Activated CD4-positive, alpha-beta memory T cell treated with anti-CD3 and anti-CD28 coated beads for 36 hours (primary cell): ENCODE results near the gene ME1. TPM values are rescaled to one million over a fixed set of nuclear protein-coding genes. Genes with fewer than 3 reads are reported as not detected.
"Not testable (repeated sequence)": the region's sequence is repeated elsewhere in the genome, so short reads cannot be mapped to it uniquely, and the experiment has no call there.

Experiments used
- CTCF ChIA-PET: fragments of 350-600 bp; sonication (Branson Sonifier 250); formaldehyde crosslinking; loops from one replicate; lab custom pipeline; 2021; ENCODE audit warnings: antibody characterized with exemption, inconsistent platforms; lab: Charles Lee
- POLR2A ChIA-PET: fragments of 350-600 bp; sonication (Branson Sonifier 250); formaldehyde crosslinking; loops from one replicate; lab custom pipeline; 2021; ENCODE audit warnings: antibody characterized with exemption; lab: Charles Lee
- DNase-seq: peaks from one replicate; pipeline ENCODE4 v3.0.0-alpha.2; 2020
- H3K27ac Mint-ChIP-seq: one replicate; pipeline ENCODE4 v1.8.0; 2021; ENCODE audit warnings: mixed read lengths
- H3K27me3 Mint-ChIP-seq: one replicate; pipeline ENCODE4 v1.8.0; 2021; ENCODE audit warnings: mixed read lengths
- H3K36me3 Mint-ChIP-seq: one replicate; pipeline ENCODE4 v1.8.0; 2021; ENCODE audit warnings: mixed read lengths
- H3K4me1 Mint-ChIP-seq: one replicate; pipeline ENCODE4 v1.8.0; 2021; ENCODE audit warnings: low read depth, mixed read lengths
- H3K4me3 Mint-ChIP-seq: one replicate; pipeline ENCODE4 v1.8.0; 2021; ENCODE audit warnings: mild to moderate bottlenecking, mixed read lengths
- H3K9me3 Mint-ChIP-seq: one replicate; pipeline ENCODE4 v1.8.0; 2021; ENCODE audit warnings: mixed read lengths
- intact Hi-C: fragments of 100-400 bp; cut with micrococcal nuclease; formaldehyde crosslinking; loops from one replicate; pipeline ENCODE4 v1.15.1; 2023
- total RNA-seq, 2 experiments: library from RNA; stranded (reverse); gene quantifications; one replicate each; pipeline ENCODE4 v1.2.3, GENCODE V29; 2021

Gene ME1
- total RNA-seq, 2 experiments from 2014 or later, result 0.24 to 0.36 TPM

DNA sequence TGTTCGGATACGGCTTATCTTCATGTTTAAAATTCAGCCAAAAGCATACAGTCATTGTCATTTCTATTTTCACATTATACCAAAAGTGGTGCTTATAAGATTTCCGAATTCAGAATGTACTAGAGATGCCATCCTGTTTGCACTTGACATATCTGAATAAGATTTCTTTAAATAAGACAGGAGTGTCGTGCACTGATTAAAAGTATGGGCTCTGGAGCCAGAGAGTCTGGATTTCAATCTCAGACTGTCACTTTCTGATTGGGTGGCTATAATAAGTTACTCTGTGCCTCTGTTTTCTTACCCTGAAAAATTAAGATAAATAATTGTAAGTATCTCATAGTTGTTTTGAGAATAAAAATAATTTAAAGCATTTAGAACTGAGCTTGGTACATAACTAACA, 144.9 kb downstream of the ME1 start:
- peaks cover 21% of the 10 kb centered on the region for H3K9me3 Mint-ChIP-seq
- H3K4me1 Mint-ChIP-seq, result no peaks in the 10 kb centered on the region
- ChIA-PET CTCF (no interaction called here), POLR2A (no interaction called here)
- H3K4me3 Mint-ChIP-seq, result no peak overlapping the region
- DNase-seq, result no peak
- intact Hi-C loops, result no loop called here
- peaks cover 2% of the 10 kb centered on the region for H3K36me3 Mint-ChIP-seq
- peaks cover 14% of the 10 kb centered on the region for H3K27me3 Mint-ChIP-seq
- H3K27ac Mint-ChIP-seq, result no peak overlapping the region

DNA sequence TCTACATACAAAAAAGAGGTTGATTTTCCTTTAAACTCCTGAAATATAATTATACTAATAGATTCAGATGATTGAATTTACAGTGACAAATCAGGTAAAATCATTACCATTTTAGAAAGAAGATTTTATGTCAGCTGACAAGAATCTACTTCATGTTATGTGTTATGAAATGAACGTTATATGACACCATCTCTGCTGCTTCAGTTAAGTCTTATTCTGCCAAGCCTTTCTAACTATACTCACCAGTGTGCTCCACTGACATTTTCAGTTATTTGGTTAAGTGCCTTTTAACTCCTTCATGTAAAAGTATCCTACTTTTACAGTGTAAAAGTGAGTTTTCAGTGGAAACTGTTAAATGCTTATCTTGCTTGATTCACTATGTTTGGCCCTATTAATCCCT, 157.3 kb downstream of the ME1 start:
- ChIA-PET CTCF (no interaction called here), POLR2A (no interaction called here)
- no peaks in the 10 kb centered on the region for H3K9me3 Mint-ChIP-seq

DNA sequence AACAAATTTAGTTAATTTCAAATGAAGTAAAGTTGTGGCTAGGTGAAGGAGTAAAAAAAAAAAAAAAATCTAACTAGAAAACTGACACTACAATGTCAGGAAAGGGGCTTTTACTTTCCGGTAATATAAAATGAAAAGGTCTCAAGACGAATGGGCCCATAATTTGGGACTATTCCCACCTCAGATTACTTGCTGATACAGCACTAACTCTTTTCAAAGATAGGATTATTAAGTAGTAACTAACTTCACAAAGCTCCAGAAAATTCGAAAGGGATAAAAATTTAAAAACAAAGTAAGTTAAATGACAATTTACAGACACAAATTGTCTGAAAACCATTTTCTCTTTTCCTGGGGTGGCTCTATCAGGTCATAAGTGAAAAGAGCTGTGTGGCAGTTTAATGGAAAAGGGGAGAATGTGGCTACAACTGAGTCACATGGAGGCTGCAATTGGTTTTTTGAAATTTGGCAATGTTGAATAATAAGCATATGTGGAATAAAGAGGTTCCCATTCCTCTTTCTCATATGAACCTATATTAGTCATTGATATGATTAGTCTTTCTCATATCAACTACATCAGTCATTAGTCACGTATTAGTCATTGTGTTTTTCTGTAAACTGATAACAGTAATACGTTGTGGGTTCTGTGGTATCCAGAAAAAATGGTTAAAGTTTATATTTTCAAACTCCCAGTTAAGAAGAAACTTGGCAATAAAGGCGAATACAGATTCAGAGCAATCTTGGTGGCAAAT, 159.7 kb downstream of the ME1 start:
- H3K9me3 Mint-ChIP-seq, result no peaks in the 10 kb centered on the region
- CTCF ChIA-PET, result no interaction called here
- peaks cover 4% of the 10 kb centered on the region for H3K27me3 Mint-ChIP-seq
- H3K4me1 Mint-ChIP-seq, result peaks cover 4% of the 10 kb centered on the region
- POLR2A ChIA-PET, result interaction anchor here (1.1 kb wide), 1 partner anchor 22 kb away, joined by 3 read pairs; no protein-coding TSS in a partner anchor
- H3K27ac Mint-ChIP-seq, result no peak overlapping the region
- intact Hi-C loops, result loop anchor here (1.0 kb wide), 1 partner anchor 22 kb away; no protein-coding TSS in a partner anchor
- H3K4me3 Mint-ChIP-seq, result no peak overlapping the region
- no peaks in the 10 kb centered on the region for H3K36me3 Mint-ChIP-seq
- DNase-seq, result no peak

More for the DNA sequence above, 157.3 kb downstream of the ME1 start:
- no peak for DNase-seq
- H3K36me3 Mint-ChIP-seq, result no peaks in the 10 kb centered on the region
- peaks cover 11% of the 10 kb centered on the region for H3K27me3 Mint-ChIP-seq
- H3K27ac Mint-ChIP-seq, result no peak overlapping the region
- no peak overlapping the region for H3K4me3 Mint-ChIP-seq
- H3K4me1 Mint-ChIP-seq, result peaks cover 4% of the 10 kb centered on the region
- intact Hi-C loops, result no loop called here

DNA sequence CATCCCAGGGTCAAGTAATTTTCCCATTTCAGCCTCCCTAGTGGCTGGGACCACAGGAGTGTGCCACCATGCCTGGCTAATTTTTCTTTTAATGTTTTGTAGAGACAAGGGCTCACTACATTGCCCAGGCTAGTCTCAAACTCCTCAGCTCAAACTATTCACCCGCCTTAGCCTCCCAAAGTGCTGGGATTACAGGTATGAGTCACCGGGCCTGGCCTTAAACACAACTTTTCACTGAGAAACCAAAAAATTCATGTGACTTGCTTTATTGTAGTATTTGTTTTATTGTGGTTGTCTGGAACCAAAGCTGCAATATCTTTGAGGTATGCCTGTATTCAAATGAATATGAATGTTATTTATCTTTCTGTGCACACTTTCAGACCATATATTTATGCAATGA, 165.5 kb downstream of the ME1 start:
- intact Hi-C loops, result no loop called here
- Mint-ChIP-seq H3K36me3 (no peaks in the 10 kb centered on the region), H3K27me3 (peaks cover 11% of the 10 kb centered on the region), H3K27ac (no peak overlapping the region), H3K4me1 (no peaks in the 10 kb centered on the region), H3K9me3 (peaks cover 3% of the 10 kb centered on the region), H3K4me3 (no peak overlapping the region)
- ChIA-PET CTCF (no interaction called here), POLR2A (no interaction called here)
- no peak for DNase-seq

DNA sequence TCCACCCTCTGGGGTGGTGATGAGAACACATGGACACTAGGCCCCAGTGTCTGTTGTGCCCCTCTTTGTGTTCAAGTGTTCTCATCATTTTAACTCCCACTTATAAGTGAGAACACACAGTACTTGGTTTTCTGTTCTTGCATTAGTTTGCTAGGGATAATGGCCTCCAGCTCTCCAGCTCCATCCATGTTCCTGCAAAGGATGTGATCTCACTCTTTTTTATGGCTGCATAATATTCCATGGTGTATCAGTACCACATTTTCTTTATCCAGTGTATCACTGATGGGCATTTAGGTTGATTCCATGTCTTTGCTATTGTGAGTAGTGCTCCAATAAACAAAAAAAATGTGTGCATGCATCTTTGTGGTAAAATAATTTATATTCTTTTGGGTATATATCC, 170.3 kb downstream of the ME1 start:
- no peak for DNase-seq
- Mint-ChIP-seq H3K9me3 (peaks cover 3% of the 10 kb centered on the region), H3K36me3 (no peaks in the 10 kb centered on the region), H3K27ac (no peak overlapping the region), H3K27me3 (peaks cover 10% of the 10 kb centered on the region), H3K4me1 (no peaks in the 10 kb centered on the region), H3K4me3 (no peak overlapping the region)
- POLR2A ChIA-PET, result no interaction called here
- intact Hi-C loops, result no loop called here
- CTCF ChIA-PET, result no interaction called here

DNA sequence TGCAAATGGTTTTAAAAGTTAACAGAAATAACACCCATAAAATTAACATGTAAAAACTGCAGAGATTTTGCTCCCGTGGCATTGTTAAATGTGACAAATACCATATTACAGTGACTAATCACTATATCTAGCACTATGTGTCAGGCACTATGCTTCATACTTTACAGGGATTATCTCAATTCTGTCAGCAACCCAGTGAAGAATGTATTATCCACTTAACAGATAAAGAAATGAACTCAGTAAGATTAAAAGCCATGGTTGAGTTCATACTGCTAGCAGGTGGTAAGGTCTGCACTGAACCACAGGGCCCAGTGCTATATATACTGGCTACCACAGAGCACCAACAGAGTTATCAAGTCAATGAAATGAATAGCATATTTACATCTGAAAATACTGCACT, 172.3 kb downstream of the ME1 start:
- ChIA-PET POLR2A (no interaction called here), CTCF (no interaction called here)
- DNase-seq, result no peak
- Mint-ChIP-seq H3K9me3 (peaks cover 3% of the 10 kb centered on the region), H3K27ac (no peak overlapping the region), H3K4me3 (no peak overlapping the region), H3K4me1 (no peaks in the 10 kb centered on the region), H3K36me3 (no peaks in the 10 kb centered on the region), H3K27me3 (peaks cover 4% of the 10 kb centered on the region)
- intact Hi-C loops, result no loop called here

DNA sequence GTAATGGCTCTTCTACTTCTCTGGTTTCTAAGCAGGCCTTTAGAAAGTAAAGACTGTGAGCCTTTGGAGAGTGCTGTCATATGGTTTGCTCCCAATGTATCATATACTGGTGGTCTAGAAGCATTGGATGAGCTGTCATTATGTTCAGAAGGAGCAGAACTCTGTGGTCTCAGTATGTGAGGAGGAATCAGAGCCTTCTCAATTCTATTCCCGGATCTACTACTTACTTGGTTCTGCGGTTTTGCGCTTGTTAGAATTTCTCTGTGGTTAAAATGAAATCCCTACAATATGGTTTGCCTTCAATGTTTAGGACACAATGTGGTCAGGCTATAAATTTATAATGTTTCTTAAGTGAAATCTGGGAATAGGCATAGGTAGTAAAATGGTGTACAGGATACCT, 173.1 kb downstream of the ME1 start:
- ChIA-PET CTCF (no interaction called here), POLR2A (no interaction called here)
- Mint-ChIP-seq H3K9me3 (peaks cover 3% of the 10 kb centered on the region), H3K4me1 (no peaks in the 10 kb centered on the region), H3K36me3 (no peaks in the 10 kb centered on the region), H3K27ac (no peak overlapping the region), H3K4me3 (no peak overlapping the region), H3K27me3 (peaks cover 4% of the 10 kb centered on the region)
- intact Hi-C loops, result no loop called here
- no peak for DNase-seq

DNA sequence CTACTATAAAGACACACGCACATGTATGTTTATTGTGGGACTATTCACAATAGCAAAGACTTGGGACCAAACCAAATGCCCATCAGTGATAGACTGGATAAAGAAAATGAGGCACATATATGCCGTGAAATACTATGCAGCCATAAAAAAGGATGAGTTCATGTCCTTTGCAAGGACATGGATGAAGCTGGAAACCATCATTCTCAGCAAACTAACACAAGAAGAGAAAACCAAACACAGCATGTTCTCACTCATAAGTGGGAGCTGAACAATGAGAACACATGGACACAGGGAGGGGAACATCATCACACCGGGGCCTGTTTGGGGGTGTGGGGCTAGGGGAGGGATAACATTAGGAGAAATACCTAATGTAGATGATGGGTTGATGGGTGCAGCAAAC, 174.1 kb downstream of the ME1 start:
- H3K27ac Mint-ChIP-seq, H3K9me3 Mint-ChIP-seq, H3K4me1 Mint-ChIP-seq, H3K27me3 Mint-ChIP-seq, H3K36me3 Mint-ChIP-seq, CTCF ChIA-PET, POLR2A ChIA-PET, intact Hi-C loops, DNase-seq, H3K4me3 Mint-ChIP-seq: not testable (repeated sequence)

DNA sequence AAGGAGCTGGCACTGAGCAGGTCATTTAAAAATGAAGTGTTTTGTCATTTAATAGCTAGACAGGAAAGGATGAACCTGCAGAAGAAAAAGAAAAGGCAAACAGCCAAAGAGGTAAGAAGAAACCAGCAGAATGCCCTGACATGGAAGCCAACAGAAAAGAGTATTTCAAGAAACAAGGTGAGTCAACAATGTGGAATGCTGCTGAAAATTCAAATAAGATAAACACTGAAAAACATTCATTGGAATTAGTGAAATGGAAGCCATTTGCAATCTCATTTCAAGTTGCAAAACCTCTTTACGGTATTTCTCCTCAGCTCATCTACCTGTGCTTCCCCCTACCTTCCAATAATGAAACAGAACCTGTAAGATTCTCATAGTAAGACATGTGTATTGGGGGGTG, 178.1 kb downstream of the ME1 start:
- POLR2A ChIA-PET, result no interaction called here
- CTCF ChIA-PET, result interaction anchor here (1.0 kb wide), 1 partner anchor 38 kb away, joined by 3 read pairs; no protein-coding TSS in a partner anchor
- Mint-ChIP-seq H3K36me3 (no peaks in the 10 kb centered on the region), H3K4me3 (no peak overlapping the region), H3K4me1 (no peaks in the 10 kb centered on the region), H3K27ac (no peak overlapping the region), H3K9me3 (no peaks in the 10 kb centered on the region), H3K27me3 (peaks cover 5% of the 10 kb centered on the region)
- DNase-seq, result no peak
- intact Hi-C loops, result no loop called here

DNA sequence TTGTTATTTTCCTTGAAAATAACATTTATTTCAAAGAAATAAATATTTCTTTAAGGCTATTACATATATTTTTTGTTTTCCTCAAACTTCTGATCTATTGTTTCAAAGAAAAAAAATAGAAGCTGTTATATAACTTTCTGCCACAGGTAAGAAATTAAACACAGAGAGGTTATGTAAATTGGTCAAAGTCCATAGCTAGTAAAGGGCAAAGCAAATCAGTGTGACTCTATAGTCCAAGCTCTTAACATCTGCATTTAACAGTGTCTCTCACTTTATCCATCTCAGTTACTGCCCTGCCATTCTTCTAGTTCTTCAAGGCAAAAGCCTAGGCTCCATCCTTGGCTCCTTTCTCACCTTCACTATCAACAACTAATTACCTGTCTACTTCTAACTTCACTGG, 180.6 kb downstream of the ME1 start:
- Mint-ChIP-seq H3K4me3 (no peak overlapping the region), H3K9me3 (no peaks in the 10 kb centered on the region), H3K27me3 (peaks cover 5% of the 10 kb centered on the region), H3K27ac (no peak overlapping the region), H3K36me3 (no peaks in the 10 kb centered on the region), H3K4me1 (no peaks in the 10 kb centered on the region)
- intact Hi-C loops, result no loop called here
- ChIA-PET CTCF (no interaction called here), POLR2A (no interaction called here)
- DNase-seq, result no peak

DNA sequence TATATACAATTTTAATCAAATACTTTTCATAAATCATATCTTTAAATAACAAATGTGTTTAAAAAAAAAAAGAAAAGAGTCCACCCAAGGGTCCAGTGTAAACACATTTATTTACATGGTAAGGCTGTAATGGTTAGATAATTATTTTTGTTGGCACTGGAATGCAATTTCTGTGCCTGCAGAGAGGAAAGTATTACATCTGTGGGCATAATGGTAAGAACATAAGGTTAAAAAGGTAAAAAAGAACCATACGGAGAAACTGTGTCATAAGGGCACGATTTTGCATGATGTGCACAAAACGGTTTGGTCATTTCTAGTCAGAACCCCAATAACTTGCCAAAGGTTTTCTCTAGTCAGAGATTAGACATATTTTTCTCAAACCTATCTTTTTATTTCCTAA, 183.4 kb downstream of the ME1 start:
- POLR2A ChIA-PET, result no interaction called here

DNA sequence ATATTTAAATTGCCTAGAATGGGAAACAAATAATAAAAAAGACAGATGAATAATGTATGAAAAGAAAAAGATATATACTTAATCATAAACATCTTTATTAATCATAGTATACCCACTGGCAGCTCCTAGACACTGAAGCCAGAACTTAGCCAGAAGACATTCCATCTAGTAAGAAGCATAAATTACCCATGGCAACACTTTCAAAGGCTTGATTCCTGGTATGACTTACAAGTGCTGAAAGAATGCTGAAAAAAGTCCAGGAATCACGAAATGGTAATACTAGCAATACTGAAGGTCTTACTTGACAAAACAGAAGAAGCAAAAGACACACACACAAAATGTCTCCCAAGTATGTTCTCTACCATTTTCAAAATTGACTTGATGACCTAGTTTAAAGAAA, 199.7 kb downstream of the ME1 start:
- POLR2A ChIA-PET, result no interaction called here
- H3K9me3 Mint-ChIP-seq, result no peaks in the 10 kb centered on the region
- CTCF ChIA-PET, result interaction anchor here (0.7 to 3.3 kb wide), 3 partner anchors 9 to 283 kb away, joined by 4 to 11 read pairs (median 10); no protein-coding TSS in a partner anchor
- peaks cover 6% of the 10 kb centered on the region for H3K27me3 Mint-ChIP-seq
- intact Hi-C loops, result no loop called here
- no peak for DNase-seq
- no peaks in the 10 kb centered on the region for H3K4me1 Mint-ChIP-seq
- no peaks in the 10 kb centered on the region for H3K36me3 Mint-ChIP-seq
- no peak overlapping the region for H3K4me3 Mint-ChIP-seq
- no peak overlapping the region for H3K27ac Mint-ChIP-seq

More for the DNA sequence above, 183.4 kb downstream of the ME1 start:
- no peak overlapping the region for H3K27ac Mint-ChIP-seq
- H3K36me3 Mint-ChIP-seq, result no peaks in the 10 kb centered on the region
- no peak for DNase-seq
- intact Hi-C loops, result no loop called here
- no peaks in the 10 kb centered on the region for H3K9me3 Mint-ChIP-seq
- CTCF ChIA-PET, result no interaction called here
- no peak overlapping the region for H3K4me3 Mint-ChIP-seq
- no peaks in the 10 kb centered on the region for H3K4me1 Mint-ChIP-seq
- H3K27me3 Mint-ChIP-seq, result peaks cover 8% of the 10 kb centered on the region

DNA sequence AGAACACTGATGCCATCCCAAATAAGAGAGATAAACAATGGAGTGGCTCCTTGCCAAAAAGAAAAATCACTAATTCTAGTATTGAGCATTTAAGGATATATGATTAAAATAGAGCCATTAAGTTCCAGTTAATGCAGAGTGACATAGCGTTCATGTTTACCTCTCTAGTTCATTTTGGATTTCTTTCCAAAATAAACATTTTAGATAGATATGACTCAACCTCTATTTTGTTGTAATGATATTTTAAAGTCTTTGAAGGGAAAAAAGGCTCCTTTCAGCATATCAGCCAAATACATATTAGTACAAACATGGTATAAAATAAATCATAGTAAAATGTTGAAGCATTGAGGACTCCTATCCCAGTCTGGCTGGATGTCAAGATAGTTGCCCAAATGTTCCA, 204.3 kb downstream of the ME1 start:
- intact Hi-C loops, result no loop called here
- Mint-ChIP-seq H3K9me3 (no peaks in the 10 kb centered on the region), H3K4me1 (no peaks in the 10 kb centered on the region), H3K36me3 (no peaks in the 10 kb centered on the region), H3K27me3 (no peaks in the 10 kb centered on the region), H3K27ac (no peak overlapping the region), H3K4me3 (no peak overlapping the region)
- POLR2A ChIA-PET, result no interaction called here
- CTCF ChIA-PET, result no interaction called here
- DNase-seq, result no peak
